Activated CD4-positive, CD25-positive, alpha-beta regulatory T cell (primary cell): ENCODE measurements around the gene ABCD1.
"Not testable (repeated sequence)": the region's sequence is repeated elsewhere in the genome, so short reads cannot be mapped to it uniquely, and the experiment has no call there.

Source experiments
- DNase-seq, 4 experiments: peaks; one replicate each; lab custom pipeline; 2025; lab: John Stamatoyannopoulos, UW

The ABCD1 gene

GRCh38 chrX:153709726-153710674, 14.7 kb upstream of the ABCD1 start:
- no peak for DNase-seq

DNA sequence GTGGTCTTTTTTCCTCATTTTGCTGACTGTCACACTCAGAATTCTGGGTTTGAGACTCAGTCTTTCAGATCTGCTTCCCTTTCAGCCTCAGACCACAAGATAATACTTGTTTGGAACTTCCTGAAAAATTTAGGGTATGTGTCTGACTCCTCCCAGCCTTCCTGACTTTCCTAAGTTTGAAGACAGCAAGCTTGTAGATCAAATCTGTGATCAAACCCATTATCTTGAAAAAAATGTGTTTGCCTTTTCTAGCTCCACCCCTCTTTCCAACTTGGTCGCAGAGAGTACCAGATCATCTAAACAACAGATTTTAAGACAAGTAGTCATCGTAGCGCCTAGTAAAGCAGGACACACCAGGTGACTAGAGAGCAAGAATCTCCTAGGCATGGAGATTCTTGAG, 10.4 kb upstream of the ABCD1 start:
- DNase-seq: no peak

GRCh38 chrX:153717445-153717844, 7.2 kb upstream of the ABCD1 start:
- DNase-seq: no peak

GRCh38 chrX:153719238-153719637, 5.4 kb upstream of the ABCD1 start:
- DNase-seq: no peak

- no peak for DNase-seq
These were observed 5.0 kb upstream of the ABCD1 start for GRCh38 chrX:153719701-153720100.

- no peak for DNase-seq
These were observed 1.8 kb upstream of the ABCD1 start for GRCh38 chrX:153722704-153723350.

GRCh38 chrX:153723351-153724251, 1.1 kb upstream of the ABCD1 start:
- peak in 2 of 4 experiments; percentile 40 to 49 for DNase-seq

GRCh38 chrX:153725039-153725831, 579 bp downstream of the ABCD1 start:
- DNase-seq: no peak

- DNase-seq: no peak
These were observed 1.2 kb downstream of the ABCD1 start for GRCh38 chrX:153725832-153726285.

GRCh38 chrX:153726286-153727122, 1.8 kb downstream of the ABCD1 start:
- DNase-seq: peak in 1 of 4 experiments; percentile 14

DNA sequence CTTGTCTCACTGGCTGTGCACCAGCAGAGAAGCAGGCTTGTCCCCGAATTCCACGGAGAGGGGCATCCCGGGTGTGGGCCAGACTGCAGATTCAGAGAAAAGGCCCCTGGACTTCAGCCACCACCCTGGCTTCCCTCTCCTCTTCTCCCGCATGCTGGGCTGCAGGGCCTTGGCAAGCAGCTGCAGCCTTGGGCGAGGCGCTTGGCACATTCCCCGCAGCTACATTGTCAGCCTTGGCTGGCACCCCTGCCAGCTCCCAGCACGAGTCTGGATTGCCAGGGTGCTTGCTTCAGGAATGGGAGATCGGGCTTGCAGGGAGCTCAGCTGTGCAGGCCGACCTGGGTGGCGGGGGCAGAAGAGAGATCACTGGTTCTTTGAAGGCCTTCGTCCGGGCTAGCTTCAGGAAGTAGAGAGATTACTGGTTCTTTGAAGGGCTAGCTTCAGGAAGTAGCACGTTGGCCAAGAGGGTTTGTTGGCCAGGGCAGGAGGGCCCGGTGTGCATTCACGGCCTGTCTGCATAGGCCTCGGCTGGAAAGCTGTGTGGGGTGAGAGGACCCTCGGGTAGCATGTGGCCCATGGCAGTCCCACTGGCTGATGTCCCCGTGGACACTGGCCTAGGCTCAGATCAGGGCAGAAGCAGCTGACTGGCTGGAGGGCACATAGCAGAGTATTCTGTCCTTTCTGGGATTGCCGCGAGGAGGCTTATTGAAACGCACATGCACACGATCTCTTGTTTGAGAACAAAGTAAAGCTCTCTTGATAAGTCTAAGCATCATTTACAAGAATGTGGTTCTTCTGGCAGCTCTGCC, 2.7 kb downstream of the ABCD1 start:
- DNase-seq: no peak

DNA sequence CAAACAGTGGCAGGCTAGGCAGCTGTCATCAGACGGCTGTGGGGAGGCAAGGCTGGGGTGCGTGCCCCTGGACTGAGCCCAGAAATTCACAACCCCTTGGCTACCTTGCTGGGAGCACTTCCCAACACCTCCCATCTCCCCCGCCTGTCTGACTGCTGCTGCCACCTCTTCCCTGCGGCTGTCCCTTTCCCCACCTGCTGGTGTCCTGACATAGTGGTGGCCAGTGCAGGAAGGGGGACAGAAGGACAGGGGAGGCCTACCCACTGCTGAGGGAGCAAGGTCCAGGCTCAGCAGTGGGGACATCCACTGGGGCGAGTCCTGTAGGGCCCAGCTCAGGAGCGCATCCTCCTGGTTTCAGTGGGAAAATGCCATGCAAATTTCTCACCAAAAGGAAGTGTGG, 3.4 kb downstream of the ABCD1 start:
- no peak for DNase-seq

GRCh38 chrX:153728951-153729631, 4.4 kb downstream of the ABCD1 start:
- no peak for DNase-seq

DNA sequence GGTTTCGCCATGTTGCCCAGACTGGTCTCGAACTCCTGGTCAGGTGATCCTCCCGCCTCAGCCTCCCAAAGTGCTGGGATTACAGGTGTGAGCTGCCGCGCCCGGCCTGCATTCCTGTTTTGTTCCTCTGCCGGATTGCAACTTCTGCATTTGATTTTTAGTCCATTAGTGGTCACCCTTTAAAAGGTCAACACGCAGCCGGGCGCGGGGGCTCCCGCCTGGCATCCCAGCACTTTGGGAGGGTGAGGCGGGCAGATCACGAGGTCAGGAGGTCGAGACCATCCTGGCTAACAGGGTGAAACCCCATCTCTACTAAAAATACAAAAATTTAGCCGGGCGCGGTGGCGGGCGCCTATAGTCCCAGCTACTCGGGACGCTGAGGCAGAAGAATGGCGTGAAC, 5.5 kb downstream of the ABCD1 start:
- not testable (repeated sequence) for DNase-seq

DNA sequence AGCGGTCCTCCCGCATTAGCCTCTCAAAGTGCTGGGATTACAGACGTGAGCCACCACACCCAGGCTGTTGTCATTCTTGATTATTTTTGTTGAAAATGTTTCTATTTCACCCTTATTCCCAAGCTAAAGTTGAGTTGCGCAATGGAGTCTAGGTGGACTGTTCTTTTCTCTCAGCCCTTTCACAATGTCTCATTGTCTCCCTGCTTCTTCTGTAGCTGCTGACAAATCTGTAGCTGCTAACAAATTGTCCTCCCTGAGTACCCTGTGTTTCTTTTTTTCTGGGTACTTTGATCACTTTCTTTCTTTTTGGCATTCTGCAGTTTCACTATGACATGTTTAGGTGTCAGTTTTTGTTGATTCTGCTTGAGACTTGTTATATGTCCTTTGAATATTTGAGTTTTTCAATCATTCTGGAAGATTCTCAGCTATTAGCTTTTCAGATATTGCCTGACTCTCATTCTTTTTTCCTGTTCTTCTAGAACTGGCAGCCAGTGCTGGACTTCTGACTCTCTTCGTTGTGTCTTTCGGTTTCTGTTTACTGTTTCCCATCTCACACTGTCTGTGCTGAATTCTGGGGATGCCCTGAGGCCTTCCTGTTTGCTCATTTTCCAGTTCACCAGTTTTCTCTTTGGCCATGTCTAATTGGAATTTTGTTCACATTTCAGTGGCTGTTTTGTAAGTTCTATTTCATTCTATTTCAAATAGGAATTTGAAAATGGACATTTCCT, 6.6 kb downstream of the ABCD1 start:
- no peak for DNase-seq

DNA sequence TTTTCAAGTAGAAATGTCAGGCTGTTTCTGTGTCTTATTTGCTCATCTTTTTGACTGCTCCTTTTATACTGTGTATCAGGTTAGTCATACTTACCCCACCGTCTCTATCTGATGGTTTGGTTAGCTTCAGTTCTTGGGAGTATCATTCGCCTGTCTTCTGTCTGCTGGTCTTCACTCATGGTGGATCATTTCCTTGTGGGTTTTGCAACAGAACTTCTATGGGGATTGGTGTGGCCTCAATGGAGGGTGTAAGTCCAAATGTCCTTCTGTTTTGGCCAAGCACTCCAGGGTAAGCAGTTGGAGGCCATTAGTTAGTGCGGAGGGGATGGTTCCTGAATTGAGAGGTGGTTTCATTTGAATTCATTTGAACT, 7.2 kb downstream of the ABCD1 start:
- no peak for DNase-seq

GRCh38 chrX:153732401-153732800, 7.7 kb downstream of the ABCD1 start:
- no peak for DNase-seq

DNA sequence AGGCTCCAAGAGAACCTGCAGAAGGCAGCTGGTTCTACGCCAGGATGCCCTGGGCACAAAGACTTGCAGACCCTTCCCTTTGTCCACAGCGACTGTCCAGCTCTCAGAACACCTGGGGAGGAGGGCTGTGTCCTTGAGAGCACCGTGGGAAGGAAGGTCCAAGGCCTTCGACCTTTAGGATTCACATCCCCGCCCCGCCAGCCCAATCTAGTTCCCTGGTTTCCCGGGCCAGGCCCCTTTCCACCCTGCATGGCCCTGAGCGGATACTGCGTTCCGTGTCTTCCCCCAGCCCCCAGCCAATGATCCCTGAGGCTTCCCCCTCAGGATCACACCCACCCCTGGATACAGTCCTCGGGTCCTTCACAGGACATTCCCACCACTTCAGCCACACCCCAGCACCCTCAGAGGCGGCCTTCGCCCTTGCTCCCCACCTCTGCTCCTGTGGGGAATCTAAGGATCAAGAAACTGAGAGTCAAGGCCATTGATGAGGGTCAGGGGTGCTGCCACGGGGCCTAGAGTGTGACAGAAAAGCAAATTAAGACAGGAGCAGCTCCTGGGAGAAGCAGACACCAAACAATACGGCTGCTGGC, 9.1 kb downstream of the ABCD1 start:
- DNase-seq: no peak
